GM12801 (cell line): Measurements from ENCODE around the gene CYGB.

Experiments used
- TF ChIP-seq, protein P1 (sequence below): IDR thresholded peaks from one replicate; pipeline ENCODE4 v1.5.1; 2011; ENCODE audit warnings: control low read depth; ENCODE audit not compliant: insufficient read length; ENCODE audit errors: extremely low read depth

Gene CYGB

DNA sequence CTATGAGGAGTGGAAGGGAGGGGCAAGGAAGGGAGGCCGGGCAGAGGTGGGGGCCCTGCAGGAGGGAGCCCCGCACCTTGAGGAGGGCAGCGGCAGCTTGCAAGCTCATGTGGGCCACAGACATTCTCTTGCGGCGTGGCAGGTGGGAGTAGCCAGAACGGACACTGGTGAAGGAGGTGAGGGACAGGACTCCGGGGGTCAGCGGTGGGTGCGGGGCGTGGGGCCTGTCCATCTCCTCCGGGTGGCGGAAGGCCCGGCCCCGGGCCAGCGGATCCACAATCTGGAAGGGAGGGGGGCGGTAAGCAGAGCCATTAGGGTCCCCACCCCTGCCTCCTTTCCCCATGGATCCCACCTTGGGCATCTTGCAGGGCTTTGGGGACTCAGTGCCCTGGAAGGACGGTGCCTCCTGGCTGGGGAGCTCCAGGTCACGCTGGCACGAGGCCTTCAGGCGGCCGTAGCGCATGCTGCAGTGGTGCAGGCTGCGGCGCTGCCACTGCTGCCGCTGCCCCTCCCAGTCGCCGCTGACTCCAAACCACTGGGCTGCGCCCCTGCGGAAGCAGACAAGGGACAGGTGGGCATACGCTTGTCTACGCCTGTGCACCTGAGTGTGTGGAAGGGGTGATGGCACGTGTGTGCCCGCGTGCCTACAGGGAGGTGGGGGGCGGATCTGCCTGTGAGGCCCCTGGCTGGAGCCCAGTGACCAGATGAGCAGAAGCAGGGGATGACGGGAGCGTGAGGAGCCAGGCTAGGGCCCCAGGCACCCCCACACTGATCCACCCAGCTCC is 58.6 kb downstream of the CYGB start:
- TF ChIP-seq, protein P1, sequence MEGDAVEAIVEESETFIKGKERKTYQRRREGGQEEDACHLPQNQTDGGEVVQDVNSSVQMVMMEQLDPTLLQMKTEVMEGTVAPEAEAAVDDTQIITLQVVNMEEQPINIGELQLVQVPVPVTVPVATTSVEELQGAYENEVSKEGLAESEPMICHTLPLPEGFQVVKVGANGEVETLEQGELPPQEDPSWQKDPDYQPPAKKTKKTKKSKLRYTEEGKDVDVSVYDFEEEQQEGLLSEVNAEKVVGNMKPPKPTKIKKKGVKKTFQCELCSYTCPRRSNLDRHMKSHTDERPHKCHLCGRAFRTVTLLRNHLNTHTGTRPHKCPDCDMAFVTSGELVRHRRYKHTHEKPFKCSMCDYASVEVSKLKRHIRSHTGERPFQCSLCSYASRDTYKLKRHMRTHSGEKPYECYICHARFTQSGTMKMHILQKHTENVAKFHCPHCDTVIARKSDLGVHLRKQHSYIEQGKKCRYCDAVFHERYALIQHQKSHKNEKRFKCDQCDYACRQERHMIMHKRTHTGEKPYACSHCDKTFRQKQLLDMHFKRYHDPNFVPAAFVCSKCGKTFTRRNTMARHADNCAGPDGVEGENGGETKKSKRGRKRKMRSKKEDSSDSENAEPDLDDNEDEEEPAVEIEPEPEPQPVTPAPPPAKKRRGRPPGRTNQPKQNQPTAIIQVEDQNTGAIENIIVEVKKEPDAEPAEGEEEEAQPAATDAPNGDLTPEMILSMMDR: no peak

DNA sequence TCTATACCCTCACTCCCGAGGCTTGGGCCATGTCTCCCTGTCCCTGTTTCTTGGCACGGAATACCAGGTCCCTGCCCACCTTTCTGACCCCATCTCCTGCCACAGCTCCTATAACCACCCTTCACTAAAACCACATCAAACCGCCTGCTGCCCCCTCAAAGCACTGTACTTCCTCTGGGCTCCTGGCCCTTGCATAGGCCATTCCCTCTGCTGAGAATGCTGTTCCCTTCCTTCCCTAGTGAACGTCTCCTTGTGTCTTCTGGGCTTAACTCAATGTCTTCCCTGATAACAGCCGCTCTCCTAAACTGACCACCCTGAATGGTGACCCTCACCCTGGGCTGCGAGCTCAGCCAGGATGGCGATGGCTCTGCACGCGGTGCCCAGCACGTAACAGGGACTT is 59.4 kb downstream of the CYGB start:
- TF ChIP-seq, protein P1: no peak

DNA sequence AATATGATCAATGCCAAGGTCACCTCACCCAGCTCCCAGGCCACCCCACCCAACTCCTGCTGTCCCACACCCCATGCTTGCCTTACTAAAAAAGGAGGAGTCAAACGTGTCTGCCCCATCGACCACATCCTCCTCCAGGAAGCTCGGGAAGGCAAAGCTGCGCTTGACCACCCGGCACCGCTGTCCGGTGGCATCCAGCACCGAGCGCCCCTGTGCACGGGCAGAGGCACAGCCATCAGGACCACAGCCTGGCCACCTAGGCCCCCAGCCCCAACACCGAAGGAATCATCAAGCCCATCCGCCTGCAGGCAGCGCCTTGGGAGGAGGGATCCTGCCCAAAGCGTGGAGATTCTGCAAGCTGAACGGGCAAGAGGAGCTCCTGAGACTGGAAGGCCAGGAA is 59.9 kb downstream of the CYGB start:
- TF ChIP-seq, protein P1: no peak
